Osteoblast (primary cell): ENCODE data around the gene GHRHR. TPM values are rescaled to one million over a fixed set of nuclear protein-coding genes. Genes with fewer than 3 reads are reported as not detected.

Experiments used
- DNase-seq: peaks from one replicate; pipeline ENCODE4 v3.0.0; 2011; ENCODE audit warnings: low spot score, mixed read lengths; ENCODE audit not compliant: insufficient read length; ENCODE audit errors: missing footprints
- H2AFZ ChIP-seq: 2 replicates; pipeline ENCODE4 v1.6.0; 2011; ENCODE audit warnings: mild to moderate bottlenecking, low read length
- H3K27ac ChIP-seq: 2 replicates; pipeline ENCODE4 v1.5.1; 2011; ENCODE audit warnings: mild to moderate bottlenecking, low read depth, low read length, moderate library complexity
- H3K27me3 ChIP-seq: 2 replicates; pipeline ENCODE4 v1.6.0; 2012; ENCODE audit warnings: mild to moderate bottlenecking, control low read depth, inconsistent platforms, low read length, moderate library complexity; ENCODE audit not compliant: insufficient read depth
- H3K36me3 ChIP-seq: 2 replicates; pipeline ENCODE4 v1.5.1; 2011; ENCODE audit warnings: mild to moderate bottlenecking, low read length, control low read depth, moderate library complexity; ENCODE audit not compliant: insufficient read depth
- H3K4me1 ChIP-seq: 2 replicates; pipeline ENCODE4 v1.5.1; 2011; ENCODE audit warnings: mild to moderate bottlenecking, low read length, control low read depth, moderate library complexity; ENCODE audit not compliant: insufficient read depth
- H3K4me2 ChIP-seq: 2 replicates; pipeline ENCODE4 v1.6.0; 2011; ENCODE audit warnings: mild to moderate bottlenecking, low read length; ENCODE audit not compliant: insufficient read depth
- H3K4me3 ChIP-seq: fragments of 200-600 bp; sonication (generic); 3 replicates; pipeline ENCODE4 v1.5.1; 2012; ENCODE audit warnings: mild to moderate bottlenecking, low read length, inconsistent platforms; ENCODE audit not compliant: insufficient read depth
- H3K79me2 ChIP-seq: 2 replicates; pipeline ENCODE4 v1.6.0; 2012; ENCODE audit warnings: mild to moderate bottlenecking, low read length, control low read depth, inconsistent platforms; ENCODE audit not compliant: insufficient read depth
- H3K9me3 ChIP-seq: 2 replicates; pipeline ENCODE4 v1.5.1; 2011; ENCODE audit warnings: low read depth, low read length, control low read depth
- H4K20me1 ChIP-seq: 2 replicates; pipeline ENCODE4 v1.6.0; 2012; ENCODE audit warnings: mild to moderate bottlenecking, low read length, control low read depth; ENCODE audit not compliant: insufficient read depth
- total RNA-seq: library from RNA; depleted of rRNA; stranded (reverse); fragments of >200 nt; gene quantifications from 2 replicates; pipeline ENCODE4 v1.2.3, GENCODE V29; 2012
- TF ChIP-seq, protein P1 (sequence below): IDR thresholded peaks from 2 replicates; pipeline ENCODE4 v1.5.1; 2011; ENCODE audit warnings: mild to moderate bottlenecking, low read depth, low read length, moderate library complexity; ENCODE audit errors: extremely low read depth

The GHRHR gene
- total RNA-seq, 1 donor = not detected

- no peak overlapping the region for H2AFZ ChIP-seq
- peak; percentile 82 for DNase-seq
- H4K20me1 ChIP-seq = no peaks in the 10 kb centered on the region
- H3K79me2 ChIP-seq = no peaks in the 10 kb centered on the region
- H3K4me2 ChIP-seq = no peak overlapping the region
- H3K27me3 ChIP-seq = peaks cover 30% of the 10 kb centered on the region
- no peaks in the 10 kb centered on the region for H3K36me3 ChIP-seq
- H3K9me3 ChIP-seq = peaks cover 7% of the 10 kb centered on the region
- H3K4me1 ChIP-seq = no peaks in the 10 kb centered on the region
- no peak overlapping the region for H3K4me3 ChIP-seq
- H3K27ac ChIP-seq = no peak overlapping the region
- TF ChIP-seq, protein P1, sequence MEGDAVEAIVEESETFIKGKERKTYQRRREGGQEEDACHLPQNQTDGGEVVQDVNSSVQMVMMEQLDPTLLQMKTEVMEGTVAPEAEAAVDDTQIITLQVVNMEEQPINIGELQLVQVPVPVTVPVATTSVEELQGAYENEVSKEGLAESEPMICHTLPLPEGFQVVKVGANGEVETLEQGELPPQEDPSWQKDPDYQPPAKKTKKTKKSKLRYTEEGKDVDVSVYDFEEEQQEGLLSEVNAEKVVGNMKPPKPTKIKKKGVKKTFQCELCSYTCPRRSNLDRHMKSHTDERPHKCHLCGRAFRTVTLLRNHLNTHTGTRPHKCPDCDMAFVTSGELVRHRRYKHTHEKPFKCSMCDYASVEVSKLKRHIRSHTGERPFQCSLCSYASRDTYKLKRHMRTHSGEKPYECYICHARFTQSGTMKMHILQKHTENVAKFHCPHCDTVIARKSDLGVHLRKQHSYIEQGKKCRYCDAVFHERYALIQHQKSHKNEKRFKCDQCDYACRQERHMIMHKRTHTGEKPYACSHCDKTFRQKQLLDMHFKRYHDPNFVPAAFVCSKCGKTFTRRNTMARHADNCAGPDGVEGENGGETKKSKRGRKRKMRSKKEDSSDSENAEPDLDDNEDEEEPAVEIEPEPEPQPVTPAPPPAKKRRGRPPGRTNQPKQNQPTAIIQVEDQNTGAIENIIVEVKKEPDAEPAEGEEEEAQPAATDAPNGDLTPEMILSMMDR = no peak
Observed at GRCh38 chr7:30931161-30931928, 32.4 kb upstream of the GHRHR start.

DNA sequence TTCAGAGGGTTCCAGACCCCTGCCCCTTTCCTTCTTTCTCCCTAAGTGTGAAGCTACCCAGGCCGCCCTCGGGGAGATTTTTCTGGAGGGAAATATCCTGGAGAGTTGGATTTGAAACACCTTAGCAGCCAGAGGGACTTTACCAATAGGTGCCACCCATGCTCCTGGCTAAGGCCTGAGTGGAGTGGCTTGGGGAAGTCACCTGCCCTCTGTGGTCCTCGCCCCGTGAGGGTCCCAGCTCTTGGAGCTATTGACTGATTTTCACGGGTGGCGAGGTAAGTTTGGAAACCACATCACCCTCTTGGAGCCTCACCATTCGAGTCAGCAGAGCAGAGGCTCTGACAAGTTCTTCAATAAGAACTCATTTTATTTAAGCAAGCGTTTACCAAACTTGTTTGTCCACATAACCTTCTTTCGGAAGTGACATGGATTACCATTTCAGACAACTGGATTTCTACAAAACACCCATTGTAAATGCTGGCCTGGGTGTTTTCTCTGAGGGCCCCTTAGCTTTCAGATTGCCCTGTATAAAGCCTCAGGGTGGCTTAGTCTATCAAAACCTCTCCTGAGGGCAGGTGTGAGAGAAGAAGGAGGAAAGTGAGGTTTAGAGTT is 31.7 kb upstream of the GHRHR start:
- TF ChIP-seq, protein P1 = no peak
- Histone ChIP-seq H3K79me2 (no peaks in the 10 kb centered on the region), H3K4me1 (no peaks in the 10 kb centered on the region), H2AFZ (no peak overlapping the region), H4K20me1 (no peaks in the 10 kb centered on the region), H3K4me2 (no peak overlapping the region), H3K9me3 (peaks cover 4% of the 10 kb centered on the region), H3K27ac (no peak overlapping the region), H3K36me3 (no peaks in the 10 kb centered on the region), H3K4me3 (no peak overlapping the region), H3K27me3 (peaks cover 36% of the 10 kb centered on the region)
- DNase-seq = peak; percentile 31

DNA sequence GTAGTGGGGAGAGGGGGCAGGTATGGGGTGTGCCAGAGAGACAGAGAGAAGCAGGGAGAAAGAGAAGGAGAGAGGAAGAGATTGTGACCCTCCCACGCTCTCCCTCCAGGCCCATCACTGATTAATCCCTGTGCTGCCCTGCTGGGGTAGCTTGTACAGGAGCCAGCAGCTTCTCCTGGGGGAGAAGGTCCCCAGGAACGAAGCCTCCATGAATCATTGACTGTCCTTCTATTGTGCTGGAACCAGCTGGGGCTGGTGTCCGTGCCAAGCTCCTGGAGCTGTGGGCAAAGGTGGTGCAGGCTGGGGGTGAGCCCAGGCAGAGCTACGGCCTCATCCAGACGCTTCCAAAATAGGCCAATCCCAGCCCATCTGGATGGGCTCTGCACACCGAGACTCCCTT is 31.2 kb upstream of the GHRHR start:
- TF ChIP-seq, protein P1 = no peak
- H4K20me1 ChIP-seq = no peaks in the 10 kb centered on the region
- no peak overlapping the region for H3K4me2 ChIP-seq
- H3K4me1 ChIP-seq = no peaks in the 10 kb centered on the region
- DNase-seq = peak; percentile 48
- H3K27ac ChIP-seq = no peak overlapping the region
- H3K4me3 ChIP-seq = no peak overlapping the region
- no peak overlapping the region for H2AFZ ChIP-seq
- no peaks in the 10 kb centered on the region for H3K9me3 ChIP-seq
- peaks cover 41% of the 10 kb centered on the region for H3K27me3 ChIP-seq
- no peaks in the 10 kb centered on the region for H3K36me3 ChIP-seq
- no peaks in the 10 kb centered on the region for H3K79me2 ChIP-seq

DNA sequence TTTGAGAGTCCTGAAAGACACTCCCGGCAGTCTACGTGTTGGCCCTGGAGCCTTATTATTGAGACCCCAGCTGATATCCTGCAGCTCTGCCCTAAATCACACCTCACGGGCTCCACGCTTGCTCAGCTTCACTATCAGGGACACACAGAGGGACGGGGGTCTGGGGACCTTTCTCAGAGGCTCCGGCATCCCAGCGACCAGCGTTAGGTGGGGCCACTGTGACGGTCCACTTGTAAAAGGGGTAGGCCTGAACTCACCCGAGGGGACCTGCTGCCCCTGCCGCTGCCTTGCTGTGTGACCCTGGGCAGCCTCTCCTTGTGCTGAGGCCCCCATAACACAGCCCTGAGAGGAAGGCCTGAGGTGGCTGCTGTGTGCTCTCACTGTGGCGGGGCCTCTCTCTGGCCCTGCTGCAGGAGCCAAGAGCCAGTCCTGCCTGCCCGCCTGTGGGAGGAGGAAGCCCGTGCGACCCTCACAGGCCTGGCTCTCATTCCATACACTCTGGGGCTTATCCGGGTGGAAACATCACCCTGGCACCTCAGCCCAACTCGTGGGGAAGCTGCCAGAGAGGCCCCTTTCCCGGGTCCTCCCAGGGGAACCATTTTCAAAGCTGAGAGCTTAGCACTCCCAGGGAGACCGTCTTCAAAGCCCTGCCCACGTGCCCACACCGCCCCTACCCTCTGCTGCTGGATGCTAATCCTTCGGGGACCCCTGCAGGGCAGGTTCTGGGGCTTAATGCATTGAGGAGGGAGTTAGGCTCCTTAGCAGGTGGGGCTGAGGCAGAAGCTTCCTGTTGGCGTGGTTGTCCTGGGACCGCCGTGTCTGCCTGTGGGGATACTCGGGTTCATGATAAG is 30.4 kb upstream of the GHRHR start:
- H3K4me1 ChIP-seq = no peaks in the 10 kb centered on the region

More for the DNA sequence above, 30.4 kb upstream of the GHRHR start:
- Histone ChIP-seq H3K9me3 (no peaks in the 10 kb centered on the region), H4K20me1 (no peaks in the 10 kb centered on the region), H3K27ac (no peak overlapping the region), H3K79me2 (no peaks in the 10 kb centered on the region), H3K27me3 (peaks cover 41% of the 10 kb centered on the region), H2AFZ (no peak overlapping the region), H3K36me3 (no peaks in the 10 kb centered on the region), H3K4me2 (no peak overlapping the region), H3K4me3 (no peak overlapping the region)
- TF ChIP-seq, protein P1 = no peak
- peak; percentile 51 for DNase-seq
